ENCODE data around the gene CORO2A. TPM values are rescaled to one million over a fixed set of nuclear protein-coding genes. Genes with fewer than 3 reads are reported as not detected.

Gene CORO2A
- total RNA-seq, 1 experiment from 2014 or later: 15.8 TPM

GRCh38 chr9:98203153-98203552 is 10.7 kb upstream of the CORO2A start:
- peaks cover 6 to 10% (median 6%) of the 10 kb centered on the region in 3 experiments for H3K36me3 Mint-ChIP-seq (ENCODE audit: insufficient read depth in 1 of 3, low read depth in 3 of 3)
- no peak overlapping the region for H2AFZ ChIP-seq (ENCODE audit: low read length)
- H3K23me2 ChIP-seq (ENCODE audit: insufficient read length, low read depth, low read length, poor library complexity, severe bottlenecking): no peaks in the 10 kb centered on the region
- H2BK120ac ChIP-seq (ENCODE audit: low read depth, low read length, poor library complexity, severe bottlenecking): no peak overlapping the region
- no peak for TF ChIP-seq CTCF (conservative IDR thresholded peaks at IDR 0.05)
- no peak overlapping the region for H3K4me3 Mint-ChIP-seq
- H3K4me2 ChIP-seq (ENCODE audit: insufficient read depth, insufficient read length, low read length): no peak overlapping the region
- no peak overlapping the region for H3K4ac ChIP-seq (ENCODE audit: low read depth, low read length)
- H3K27ac Mint-ChIP-seq: no peak overlapping the region
- no peak overlapping the region for H3T11ph ChIP-seq (ENCODE audit: low read length)
- H3K23ac ChIP-seq (ENCODE audit: insufficient read length, low read depth, low read length): no peak overlapping the region
- H3K4me1 Mint-ChIP-seq: peaks cover 30% of the 10 kb centered on the region in 2 experiments
- H3K27ac ChIP-seq (ENCODE audit: insufficient read length, low read depth, low read length): no peak overlapping the region
- no peak overlapping the region for H4K8ac ChIP-seq (replicated peaks; ENCODE audit: insufficient read length, low read depth, low read length)
- H3K27me3 ChIP-seq (ENCODE audit: insufficient read depth, low read length): no peaks in the 10 kb centered on the region
- no peaks in the 10 kb centered on the region for H3K79me1 ChIP-seq (ENCODE audit: insufficient read depth, low read depth, low read length, poor library complexity, severe bottlenecking)
- no peak overlapping the region for H3K56ac ChIP-seq (ENCODE audit: insufficient read length, low read depth, low read length)
- no peak overlapping the region for H4K91ac ChIP-seq (ENCODE audit: insufficient read length, low read depth, low read length)
- H4K20me1 ChIP-seq (ENCODE audit: control insufficient read depth, insufficient read depth, insufficient read length): no peaks in the 10 kb centered on the region
- no peaks in the 10 kb centered on the region for H3K79me2 ChIP-seq (ENCODE audit: insufficient read depth, low read length)
- H2BK20ac ChIP-seq (ENCODE audit: low read depth, low read length, poor library complexity, severe bottlenecking): no peak overlapping the region
- H4K5ac ChIP-seq (ENCODE audit: insufficient read length, low read depth, low read length): no peak overlapping the region
- no peak overlapping the region for H2BK5ac ChIP-seq (ENCODE audit: insufficient read length, low read length)
- no peak overlapping the region for H3K9ac ChIP-seq (ENCODE audit: extremely low read depth, insufficient read length, low read length)
- peaks cover 8% of the 10 kb centered on the region; the same call in 1 of the 2 replicates for H3K4me1 ChIP-seq (ENCODE audit: insufficient read depth, low read length)
- H2BK15ac ChIP-seq (ENCODE audit: low read depth, low read length): no peak overlapping the region
- no peaks in the 10 kb centered on the region for H3K27me3 Mint-ChIP-seq (ENCODE audit: low read depth)
- DNase-seq: no peak
- H3K9me3 ChIP-seq (ENCODE audit: control insufficient read depth, low read depth, low read length): no peaks in the 10 kb centered on the region
- H2BK12ac ChIP-seq (ENCODE audit: insufficient read length, low read depth, low read length): no peak overlapping the region
- peaks cover 4% of the 10 kb centered on the region in 2 experiments; a peak in 4 of 5 replicates for H3K9me3 Mint-ChIP-seq
- no peak overlapping the region for H2AK5ac ChIP-seq (ENCODE audit: insufficient read length, low read length)
- H3K14ac ChIP-seq (ENCODE audit: insufficient read depth, low read length): no peak overlapping the region
- no peak overlapping the region for H3K18ac ChIP-seq (ENCODE audit: insufficient read length, low read depth, low read length)
- no CpG with 5 or more reads among the region's 7 CpGs for WGBS (ENCODE audit: extremely low coverage, insufficient read length, low lambda C conversion rate)
